A673 (cell line): ENCODE data around the gene DNAJB13. TPM values are rescaled to one million over a fixed set of nuclear protein-coding genes. Genes with fewer than 3 reads are reported as not detected.

Source experiments
- BruUV-seq: library from RNA; stranded (reverse); fragments of 400-500 nt; replicated peaks from 2 replicates; lab custom pipeline; 2021; lab: Mats Ljungman, UMichigan
- CTCF ChIA-PET: fragments of 300-600 bp; sonication (Branson Sonifier 250); formaldehyde crosslinking; loops from one replicate; lab custom pipeline; 2022; ENCODE audit warnings: antibody characterized with exemption; lab: Charles Lee
- POLR2A ChIA-PET: fragments of 300-600 bp; sonication (Branson Sonifier 250); formaldehyde crosslinking; loops from one replicate; lab custom pipeline; 2022; ENCODE audit warnings: antibody characterized with exemption; ENCODE audit not compliant: low non-redundant PET; lab: Charles Lee
- DNase-seq: peaks from one replicate; pipeline ENCODE4 v3.0.0-alpha.2; 2015; ENCODE audit warnings: low spot score
- H3K27ac ChIP-seq: fragments of 200-600 bp; sonication (generic); 2 replicates; pipeline ENCODE4 v1.5.1; 2016; ENCODE audit warnings: mixed run types, low read depth, mild to moderate bottlenecking, mixed read lengths, antibody characterized with exemption, low read length; ENCODE audit not compliant: poor library complexity, severe bottlenecking
- H3K27me3 ChIP-seq: fragments of 200-600 bp; sonication (generic); replicated peaks from 2 replicates; pipeline ENCODE4 v1.6.1; 2017; ENCODE audit warnings: mixed run types, low read depth, mild to moderate bottlenecking, mixed read lengths, antibody characterized with exemption, low read length; ENCODE audit not compliant: insufficient read depth, poor library complexity
- H3K36me3 ChIP-seq: fragments of 200-600 bp; sonication (generic); 2 replicates; pipeline ENCODE4 v1.6.1; 2016; ENCODE audit warnings: mixed run types, mild to moderate bottlenecking, mixed read lengths, antibody characterized with exemption, low read length; ENCODE audit not compliant: insufficient read depth, poor library complexity, severe bottlenecking
- H3K4me1 ChIP-seq: fragments of 200-600 bp; sonication (generic); 2 replicates; pipeline ENCODE4 v1.6.1; 2017; ENCODE audit warnings: mixed run types, mild to moderate bottlenecking, mixed read lengths, antibody characterized with exemption, low read length; ENCODE audit not compliant: insufficient read depth, poor library complexity, severe bottlenecking
- H3K4me3 ChIP-seq: fragments of 200-600 bp; sonication (generic); 2 replicates; pipeline ENCODE4 v1.5.1; 2016; ENCODE audit warnings: low read depth, mixed run types, mild to moderate bottlenecking, mixed read lengths, low read length; ENCODE audit not compliant: poor library complexity, severe bottlenecking
- H3K9me3 ChIP-seq: fragments of 200-600 bp; sonication (generic); 2 replicates; pipeline ENCODE4 v1.6.1; 2016; ENCODE audit warnings: mixed run types, low read depth, mild to moderate bottlenecking, mixed read lengths, antibody characterized with exemption, low read length; ENCODE audit not compliant: poor library complexity, severe bottlenecking
- EZH2 ChIP-seq: fragments of 200-600 bp; sonication (generic); IDR thresholded peaks from 2 replicates; pipeline ENCODE4 v1.6.1; 2017; ENCODE audit warnings: borderline replicate concordance, low read depth, mild to moderate bottlenecking, mixed read lengths, antibody characterized with exemption, low read length; ENCODE audit not compliant: poor library complexity, severe bottlenecking
- intact Hi-C: fragments of 100-400 bp; cut with micrococcal nuclease; formaldehyde crosslinking; loops from one replicate; pipeline ENCODE4 v1.10.0; 2022; ENCODE audit not compliant: unreplicated experiment
- total RNA-seq: library from RNA; stranded (reverse); gene quantifications from 2 replicates; pipeline ENCODE4 v1.2.3, GENCODE V29; 2021
- TF ChIP-seq, protein P1 (sequence below): fragments of 300-800, 200-600 bp; sonication (generic); conservative IDR thresholded peaks from 2 replicates; pipeline ENCODE4 v1.5.1; 2017; ENCODE audit warnings: low read depth, mild to moderate bottlenecking, antibody characterized with exemption, low read length, moderate library complexity, mixed read lengths

DNAJB13 gene
- total RNA-seq, 1 experiment from 2014 or later = 0.41 TPM

DNA sequence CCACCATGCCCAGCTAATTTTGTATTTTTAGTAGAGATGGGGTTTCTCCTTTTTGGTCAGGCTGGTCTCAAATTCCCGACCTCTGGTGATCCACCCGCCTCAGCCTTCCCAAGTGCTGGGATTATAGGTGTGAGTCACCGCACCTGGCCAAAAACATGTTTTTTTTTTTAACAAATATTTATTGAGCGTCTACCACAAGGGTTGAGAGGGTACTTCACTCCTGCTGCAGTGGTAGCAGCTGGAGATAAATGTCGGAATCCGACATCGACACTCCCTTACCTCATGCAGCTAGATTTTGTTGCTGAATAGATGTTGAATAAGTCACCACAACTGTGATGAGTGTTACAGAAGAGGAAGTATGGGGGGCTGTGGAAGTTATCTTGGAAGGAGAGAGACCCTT, 971 bp downstream of the DNAJB13 start:
- CTCF ChIA-PET = no interaction called here
- no peak for DNase-seq

DNA sequence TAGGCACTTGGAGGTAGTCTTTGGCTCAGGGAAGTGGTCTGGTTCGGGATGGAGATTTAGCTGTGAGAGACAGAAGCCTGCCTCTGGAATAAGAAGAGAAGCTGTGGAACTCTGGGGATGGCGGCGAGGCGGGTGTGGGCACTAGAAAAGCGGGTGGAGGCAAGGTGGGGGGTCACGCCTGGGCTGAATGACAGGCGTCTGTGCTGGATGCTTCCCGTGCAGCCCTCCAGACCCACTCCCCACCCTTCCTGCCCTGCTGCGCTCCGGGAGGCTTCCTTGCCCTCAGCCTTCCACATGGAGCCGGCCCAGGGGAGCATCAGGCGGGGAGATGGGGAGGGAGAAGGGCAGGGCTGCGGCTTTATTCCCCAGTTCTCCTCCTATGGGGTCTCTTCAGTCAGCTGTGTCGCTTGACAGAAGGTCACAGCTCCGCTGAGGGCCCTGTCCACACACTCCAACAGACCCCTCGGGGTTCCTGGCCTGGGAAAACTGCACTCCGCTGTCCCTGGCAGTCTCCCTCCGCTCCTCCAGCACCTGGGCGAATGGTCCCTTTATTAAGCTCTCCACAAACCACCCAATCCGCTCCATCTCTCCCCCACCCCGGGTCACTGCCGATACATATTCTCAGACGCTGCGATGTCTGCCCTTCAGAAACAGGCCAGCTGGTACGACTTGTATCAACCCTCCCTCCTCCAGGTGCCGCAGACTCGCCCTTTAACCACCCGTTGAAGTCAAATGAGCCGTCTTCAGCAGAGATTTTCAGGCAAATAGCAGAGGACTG, 6.2 kb downstream of the DNAJB13 start:
- POLR2A ChIA-PET = no interaction called here
- no peak for TF ChIP-seq EZH2
- TF ChIP-seq, protein P1, sequence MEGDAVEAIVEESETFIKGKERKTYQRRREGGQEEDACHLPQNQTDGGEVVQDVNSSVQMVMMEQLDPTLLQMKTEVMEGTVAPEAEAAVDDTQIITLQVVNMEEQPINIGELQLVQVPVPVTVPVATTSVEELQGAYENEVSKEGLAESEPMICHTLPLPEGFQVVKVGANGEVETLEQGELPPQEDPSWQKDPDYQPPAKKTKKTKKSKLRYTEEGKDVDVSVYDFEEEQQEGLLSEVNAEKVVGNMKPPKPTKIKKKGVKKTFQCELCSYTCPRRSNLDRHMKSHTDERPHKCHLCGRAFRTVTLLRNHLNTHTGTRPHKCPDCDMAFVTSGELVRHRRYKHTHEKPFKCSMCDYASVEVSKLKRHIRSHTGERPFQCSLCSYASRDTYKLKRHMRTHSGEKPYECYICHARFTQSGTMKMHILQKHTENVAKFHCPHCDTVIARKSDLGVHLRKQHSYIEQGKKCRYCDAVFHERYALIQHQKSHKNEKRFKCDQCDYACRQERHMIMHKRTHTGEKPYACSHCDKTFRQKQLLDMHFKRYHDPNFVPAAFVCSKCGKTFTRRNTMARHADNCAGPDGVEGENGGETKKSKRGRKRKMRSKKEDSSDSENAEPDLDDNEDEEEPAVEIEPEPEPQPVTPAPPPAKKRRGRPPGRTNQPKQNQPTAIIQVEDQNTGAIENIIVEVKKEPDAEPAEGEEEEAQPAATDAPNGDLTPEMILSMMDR = no peak
- no TSS peak for BruUV-seq

More for the DNA sequence above, 971 bp downstream of the DNAJB13 start:
- no peaks in the 10 kb centered on the region for H3K9me3 ChIP-seq
- H3K27ac ChIP-seq = no peak overlapping the region
- no peak overlapping the region for H3K4me3 ChIP-seq
- no TSS peak for BruUV-seq
- no peaks in the 10 kb centered on the region for H3K36me3 ChIP-seq
- TF ChIP-seq, protein P1 = no peak
- no peak for TF ChIP-seq EZH2
- intact Hi-C loops = no loop called here
- POLR2A ChIA-PET = no interaction called here
- H3K4me1 ChIP-seq = no peaks in the 10 kb centered on the region
- no peaks in the 10 kb centered on the region for H3K27me3 ChIP-seq

DNA sequence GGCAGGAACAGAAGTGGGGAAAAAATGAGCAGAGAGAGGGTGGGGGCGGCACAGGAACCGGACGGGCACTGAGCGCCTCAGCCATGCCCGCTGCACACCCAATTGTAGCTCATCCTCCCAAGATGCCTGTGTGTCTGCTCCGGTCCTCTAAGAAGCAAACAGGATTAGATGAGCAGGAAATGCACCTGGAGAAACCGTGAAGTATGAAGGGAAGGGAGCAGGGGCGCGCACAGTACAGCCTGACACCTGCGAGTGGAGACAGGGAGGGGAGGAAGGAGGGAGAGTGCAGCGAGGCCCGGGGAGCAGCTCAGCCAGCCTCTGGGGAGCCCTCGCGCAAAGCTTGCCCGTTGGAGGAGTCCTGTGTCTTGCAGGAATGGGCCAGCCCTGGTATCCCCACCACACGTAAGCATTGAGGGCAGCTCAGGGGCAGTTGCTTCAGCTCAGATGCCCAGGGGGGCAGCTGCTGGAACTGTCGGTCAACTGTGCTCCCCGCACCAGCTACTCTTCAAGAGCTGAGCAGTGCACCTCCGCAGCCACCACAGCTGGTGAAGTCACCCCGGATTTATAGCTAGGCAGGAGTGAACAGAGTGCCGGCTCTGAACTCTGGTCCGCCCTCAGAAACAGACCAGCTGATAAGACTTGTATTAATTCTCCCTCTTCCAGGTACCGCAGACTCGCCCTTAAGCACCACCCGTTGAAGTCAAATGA, 7.0 kb downstream of the DNAJB13 start:
- no peak overlapping the region for H3K4me3 ChIP-seq
- no TSS peak for BruUV-seq
- H3K4me1 ChIP-seq = no peaks in the 10 kb centered on the region
- TF ChIP-seq, protein P1 = no peak
- TF ChIP-seq EZH2 = no peak
- no peaks in the 10 kb centered on the region for H3K9me3 ChIP-seq
- ChIA-PET POLR2A (no interaction called here), CTCF (no interaction called here)
- intact Hi-C loops = no loop called here
- no peaks in the 10 kb centered on the region for H3K27me3 ChIP-seq
- DNase-seq = no peak
- no peaks in the 10 kb centered on the region for H3K36me3 ChIP-seq
- H3K27ac ChIP-seq = no peak overlapping the region

More for the DNA sequence above, 6.2 kb downstream of the DNAJB13 start:
- Histone ChIP-seq H3K9me3 (no peaks in the 10 kb centered on the region), H3K36me3 (no peaks in the 10 kb centered on the region), H3K4me3 (no peak overlapping the region), H3K27me3 (no peaks in the 10 kb centered on the region), H3K27ac (no peak overlapping the region), H3K4me1 (no peaks in the 10 kb centered on the region)
- DNase-seq = no peak
- intact Hi-C loops = no loop called here
- CTCF ChIA-PET = no interaction called here
